ENCODE data around the gene ASAP2. TPM values are rescaled to one million over a fixed set of nuclear protein-coding genes. Genes with fewer than 3 reads are reported as not detected.
A peak's percentile ranks its signal among the peaks of the same experiment; 100 is the strongest.

ASAP2 gene
- total RNA-seq, 1 donor from 2014 or later = 60.7 TPM

DNA sequence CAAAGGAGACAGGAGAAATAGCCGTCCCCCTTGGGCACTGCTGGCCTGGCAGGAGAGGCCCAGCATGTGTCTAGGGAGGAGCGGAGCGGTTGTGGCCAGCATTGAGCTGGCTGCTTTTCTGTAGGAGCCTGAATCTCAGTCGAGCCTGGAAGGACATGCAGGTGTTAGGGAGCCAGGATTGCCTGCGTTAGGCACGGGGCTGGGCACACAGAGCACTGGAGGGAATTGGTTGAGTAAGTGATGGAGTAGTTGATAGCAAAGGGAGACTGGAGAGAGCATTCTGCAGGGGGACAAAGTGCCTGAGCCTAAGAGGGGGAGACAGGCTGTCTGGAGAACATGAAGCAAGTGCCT, 22.8 kb downstream of the ASAP2 start:
- TF ChIP-seq, protein P1, sequence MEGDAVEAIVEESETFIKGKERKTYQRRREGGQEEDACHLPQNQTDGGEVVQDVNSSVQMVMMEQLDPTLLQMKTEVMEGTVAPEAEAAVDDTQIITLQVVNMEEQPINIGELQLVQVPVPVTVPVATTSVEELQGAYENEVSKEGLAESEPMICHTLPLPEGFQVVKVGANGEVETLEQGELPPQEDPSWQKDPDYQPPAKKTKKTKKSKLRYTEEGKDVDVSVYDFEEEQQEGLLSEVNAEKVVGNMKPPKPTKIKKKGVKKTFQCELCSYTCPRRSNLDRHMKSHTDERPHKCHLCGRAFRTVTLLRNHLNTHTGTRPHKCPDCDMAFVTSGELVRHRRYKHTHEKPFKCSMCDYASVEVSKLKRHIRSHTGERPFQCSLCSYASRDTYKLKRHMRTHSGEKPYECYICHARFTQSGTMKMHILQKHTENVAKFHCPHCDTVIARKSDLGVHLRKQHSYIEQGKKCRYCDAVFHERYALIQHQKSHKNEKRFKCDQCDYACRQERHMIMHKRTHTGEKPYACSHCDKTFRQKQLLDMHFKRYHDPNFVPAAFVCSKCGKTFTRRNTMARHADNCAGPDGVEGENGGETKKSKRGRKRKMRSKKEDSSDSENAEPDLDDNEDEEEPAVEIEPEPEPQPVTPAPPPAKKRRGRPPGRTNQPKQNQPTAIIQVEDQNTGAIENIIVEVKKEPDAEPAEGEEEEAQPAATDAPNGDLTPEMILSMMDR (IDR thresholded peaks at IDR 0.05) = no peak
- no peaks in the 10 kb centered on the region for H3K36me3 Mint-ChIP-seq (ENCODE audit: low read depth)
- no peak overlapping the region for H3K4me3 Mint-ChIP-seq (ENCODE audit: unreplicated experiment)
- no peak for DNase-seq (ENCODE audit: low spot score)
- H3K27me3 Mint-ChIP-seq (ENCODE audit: low read depth) = no peaks in the 10 kb centered on the region
- H3K9me3 Mint-ChIP-seq (ENCODE audit: low read depth) = no peaks in the 10 kb centered on the region
- H3K27ac Mint-ChIP-seq (ENCODE audit: unreplicated experiment) = peak overlapping the region; percentile 51
- peaks cover 85% of the 10 kb centered on the region for H3K4me1 Mint-ChIP-seq (ENCODE audit: low read depth)

DNA sequence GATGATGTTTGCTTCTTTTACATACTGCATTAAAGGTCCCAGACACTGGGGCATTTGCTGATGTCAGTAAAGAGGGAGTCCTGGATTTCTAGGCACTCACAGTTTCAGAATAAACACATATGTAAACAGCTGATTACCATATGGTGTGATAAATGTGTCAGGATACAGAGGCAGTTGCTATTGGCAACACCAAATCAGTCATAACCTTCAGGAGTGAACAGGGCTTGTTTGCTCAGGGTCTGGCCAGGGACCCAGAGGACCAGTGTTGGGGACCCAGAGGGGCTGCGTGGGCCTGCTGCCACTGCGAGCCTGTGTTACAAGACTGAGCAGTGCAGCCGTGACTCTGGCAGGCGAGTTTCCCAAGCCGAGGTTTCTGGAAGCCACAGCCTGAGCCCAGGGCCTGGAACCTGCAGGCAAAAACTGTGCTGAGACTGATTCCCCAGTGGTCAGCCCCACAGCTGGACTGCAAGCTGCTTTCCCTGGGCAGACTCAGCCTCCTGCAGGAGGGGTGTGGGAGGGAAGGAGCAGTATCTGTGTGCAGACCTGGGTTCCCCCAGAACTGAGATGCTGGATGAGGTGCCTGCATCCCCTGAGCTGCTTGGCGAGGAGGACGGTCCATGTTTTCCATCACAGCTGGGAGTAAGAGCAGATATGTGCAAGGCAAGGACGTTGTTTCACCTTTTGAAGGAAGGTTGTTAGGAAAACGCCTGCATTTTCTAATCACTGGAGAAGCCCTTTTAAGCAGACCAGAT, 23.6 kb downstream of the ASAP2 start:
- TF ChIP-seq, protein P1 (IDR thresholded peaks at IDR 0.05) = peak; percentile 16
- no peaks in the 10 kb centered on the region for H3K27me3 Mint-ChIP-seq (ENCODE audit: low read depth)
- peaks cover 90% of the 10 kb centered on the region for H3K4me1 Mint-ChIP-seq (ENCODE audit: low read depth)
- no peaks in the 10 kb centered on the region for H3K9me3 Mint-ChIP-seq (ENCODE audit: low read depth)
- H3K27ac Mint-ChIP-seq (ENCODE audit: unreplicated experiment) = no peak overlapping the region
- no peaks in the 10 kb centered on the region for H3K36me3 Mint-ChIP-seq (ENCODE audit: low read depth)
- H3K4me3 Mint-ChIP-seq (ENCODE audit: unreplicated experiment) = no peak overlapping the region
- no peak for DNase-seq (ENCODE audit: low spot score)

DNA sequence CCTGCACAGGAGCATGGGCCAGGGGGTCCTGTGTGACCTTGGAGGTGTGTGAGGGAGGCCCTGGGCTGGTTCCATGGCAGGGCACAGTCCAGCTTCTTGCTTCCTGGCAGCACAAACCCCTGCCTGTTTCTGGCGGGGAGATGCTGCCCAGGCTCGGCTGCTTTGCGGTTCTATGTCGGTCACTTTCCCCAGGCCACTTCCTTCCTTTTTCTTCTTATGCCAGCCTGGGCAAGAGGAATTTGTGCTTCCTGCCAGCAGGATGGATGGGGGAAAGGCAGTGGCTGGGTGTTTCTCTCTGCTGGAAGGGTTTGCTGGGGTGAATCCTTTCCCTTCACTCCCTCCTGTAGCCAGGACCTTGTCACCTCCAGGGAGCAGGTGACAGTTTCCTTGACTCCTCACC, 24.3 kb downstream of the ASAP2 start:
- H3K4me3 Mint-ChIP-seq (ENCODE audit: unreplicated experiment) = no peak overlapping the region
- peaks cover 91% of the 10 kb centered on the region for H3K4me1 Mint-ChIP-seq (ENCODE audit: low read depth)
- no peak for DNase-seq (ENCODE audit: low spot score)
- H3K9me3 Mint-ChIP-seq (ENCODE audit: low read depth) = no peaks in the 10 kb centered on the region
- peak overlapping the region; percentile 58 for H3K27ac Mint-ChIP-seq (ENCODE audit: unreplicated experiment)
- H3K27me3 Mint-ChIP-seq (ENCODE audit: low read depth) = no peaks in the 10 kb centered on the region
- TF ChIP-seq, protein P1 (IDR thresholded peaks at IDR 0.05) = no peak
- no peaks in the 10 kb centered on the region for H3K36me3 Mint-ChIP-seq (ENCODE audit: low read depth)

DNA sequence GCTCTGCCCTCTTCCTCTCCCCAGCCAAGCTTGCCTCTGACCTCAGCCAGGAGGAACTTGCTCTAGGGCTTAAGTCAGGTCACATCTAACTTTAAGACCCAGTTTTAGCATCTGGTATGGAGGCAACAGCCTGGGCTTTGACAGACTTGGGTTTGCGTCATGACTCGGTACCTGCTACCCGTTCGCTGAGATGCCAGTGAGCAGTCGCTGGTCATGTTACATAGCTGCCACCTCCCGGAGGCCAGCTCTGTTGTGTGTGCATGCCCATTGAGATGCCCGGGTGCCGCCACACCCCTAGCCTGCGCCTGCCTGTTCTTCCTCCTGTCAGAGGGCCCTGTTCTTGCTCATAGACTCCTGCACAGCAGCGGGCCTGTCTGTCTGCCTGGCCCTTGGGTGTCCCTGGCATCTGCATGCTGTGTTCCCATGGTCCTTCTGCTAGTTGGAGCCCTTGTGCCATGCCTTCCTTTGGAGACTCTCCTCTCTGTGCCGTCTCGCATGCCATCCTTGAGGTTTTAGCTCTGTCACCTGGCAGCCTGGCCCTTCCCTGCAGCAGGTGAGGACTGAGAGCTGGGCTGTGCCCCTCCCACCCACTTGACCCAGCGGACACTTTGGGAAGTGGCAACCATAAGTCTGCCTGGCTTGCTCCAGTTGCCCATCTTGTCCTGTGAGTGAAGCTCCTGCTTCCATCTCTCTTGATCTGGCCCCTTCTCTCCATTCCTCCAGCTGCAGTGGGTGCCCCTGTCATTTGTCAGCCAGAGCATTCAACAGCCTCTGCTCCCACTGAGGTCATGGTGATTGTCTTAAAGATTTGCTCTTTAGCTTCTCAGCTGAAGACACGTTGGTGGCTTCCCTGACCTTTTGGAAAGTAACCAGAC, 24.9 kb downstream of the ASAP2 start:
- DNase-seq (ENCODE audit: low spot score) = no peak
- Mint-ChIP-seq H3K4me1 (ENCODE audit: low read depth) (peaks cover 96% of the 10 kb centered on the region), H3K36me3 (ENCODE audit: low read depth) (no peaks in the 10 kb centered on the region), H3K27me3 (ENCODE audit: low read depth) (no peaks in the 10 kb centered on the region), H3K4me3 (ENCODE audit: unreplicated experiment) (no peak overlapping the region), H3K27ac (ENCODE audit: unreplicated experiment) (peak overlapping the region; percentile 58), H3K9me3 (ENCODE audit: low read depth) (no peaks in the 10 kb centered on the region)
- TF ChIP-seq, protein P1 (IDR thresholded peaks at IDR 0.05) = no peak

DNA sequence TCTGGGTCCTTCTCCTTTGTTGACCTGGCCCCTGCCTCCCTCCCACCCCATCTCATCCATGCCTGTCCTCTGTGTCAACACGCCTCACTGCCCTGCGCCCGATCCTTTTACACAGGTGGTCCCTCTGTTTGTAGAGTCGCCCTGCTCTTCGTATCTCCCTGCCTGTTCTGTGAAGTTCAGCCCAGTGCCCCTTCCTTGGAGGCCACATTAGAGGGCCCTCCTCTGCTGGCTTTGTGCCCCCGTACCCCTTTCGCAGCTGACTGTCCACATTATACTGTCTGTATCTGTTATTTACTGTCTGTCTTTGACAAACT, 25.5 kb downstream of the ASAP2 start:
- no peaks in the 10 kb centered on the region for H3K36me3 Mint-ChIP-seq (ENCODE audit: low read depth)
- H3K4me1 Mint-ChIP-seq (ENCODE audit: low read depth) = peaks cover 96% of the 10 kb centered on the region
- no peak overlapping the region for H3K4me3 Mint-ChIP-seq (ENCODE audit: unreplicated experiment)
- no peak for DNase-seq (ENCODE audit: low spot score)
- H3K27me3 Mint-ChIP-seq (ENCODE audit: low read depth) = no peaks in the 10 kb centered on the region
- TF ChIP-seq, protein P1 (IDR thresholded peaks at IDR 0.05) = no peak
- no peaks in the 10 kb centered on the region for H3K9me3 Mint-ChIP-seq (ENCODE audit: low read depth)
- peak overlapping the region; percentile 38 for H3K27ac Mint-ChIP-seq (ENCODE audit: unreplicated experiment)

Measured in chondrocyte (in vitro differentiated cells).